Stimulated activated naive CD4-positive, alpha-beta T cell (primary cell): ENCODE results near the gene SYNGAP1.
"Not testable (repeated sequence)": the region's sequence is repeated elsewhere in the genome, so short reads cannot be mapped to it uniquely, and the experiment has no call there.

Source experiments
- DNase-seq, 6 experiments: peaks; one replicate each; lab custom pipeline; 2025; lab: John Stamatoyannopoulos, UW

SYNGAP1 gene

GRCh38 chr6:33419580-33420490, at the start of gene SYNGAP1:
Gene SYNGAP1, plus strand, starts transcription at chr6:33420065. Its CDS starts 200 bp downstream, at chr6:33420265.
- peak; percentile 12 to 44 (median 28) for DNase-seq

- DNase-seq: not testable (repeated sequence)
Measured at GRCh38 chr6:33371901-33372300, 48.0 kb upstream of the SYNGAP1 start.

- no peak for DNase-seq
Measured at GRCh38 chr6:33372526-33373123, 47.2 kb upstream of the SYNGAP1 start.

- DNase-seq: no peak
Measured at GRCh38 chr6:33373960-33374910, 45.6 kb upstream of the SYNGAP1 start.

GRCh38 chr6:33375143-33375671, 44.7 kb upstream of the SYNGAP1 start:
- DNase-seq: no peak

GRCh38 chr6:33377171-33377570, 42.7 kb upstream of the SYNGAP1 start:
- DNase-seq: no peak

GRCh38 chr6:33379184-33379583, 40.7 kb upstream of the SYNGAP1 start:
- not testable (repeated sequence) for DNase-seq

- no peak for DNase-seq
Measured at GRCh38 chr6:33380272-33380981, 39.4 kb upstream of the SYNGAP1 start.

GRCh38 chr6:33383427-33384185, 36.3 kb upstream of the SYNGAP1 start:
- DNase-seq: no peak

- no peak for DNase-seq
Measured at GRCh38 chr6:33384581-33385020, 35.3 kb upstream of the SYNGAP1 start.

- no peak for DNase-seq
Measured at GRCh38 chr6:33390173-33390572, 29.7 kb upstream of the SYNGAP1 start.

- no peak for DNase-seq
Measured at GRCh38 chr6:33390767-33391277, 29.0 kb upstream of the SYNGAP1 start.

GRCh38 chr6:33391278-33391921, 28.5 kb upstream of the SYNGAP1 start, which contains the start of gene KIFC1:
Gene KIFC1, plus strand, starts transcription at chr6:33391823. Its CDS starts 163 bp downstream, at chr6:33391986.
- peak; percentile 99 to 100 (median 99) for DNase-seq

GRCh38 chr6:33391922-33392594, 27.8 kb upstream of the SYNGAP1 start:
- peak in 2 of 6 experiments; percentile 43 to 44 for DNase-seq

GRCh38 chr6:33392595-33392948, 27.3 kb upstream of the SYNGAP1 start:
- no peak for DNase-seq

GRCh38 chr6:33392979-33393378, 26.9 kb upstream of the SYNGAP1 start:
- no peak for DNase-seq

GRCh38 chr6:33397541-33397940, 22.3 kb upstream of the SYNGAP1 start:
- no peak for DNase-seq

- not testable (repeated sequence) for DNase-seq
Measured at GRCh38 chr6:33398601-33399000, 21.3 kb upstream of the SYNGAP1 start.

- DNase-seq: not testable (repeated sequence)
Measured at GRCh38 chr6:33399881-33400280, 20.0 kb upstream of the SYNGAP1 start.
